IMR-90 (cell line): ENCODE data around the gene OSBPL2. TPM values are rescaled to one million over a fixed set of nuclear protein-coding genes. Genes with fewer than 3 reads are reported as not detected.

Experiments used
- ATAC-seq: fragments of 200-7000 bp; cut with Tn5 transposase; 2 replicates; pipeline ENCODE4 v1.9.1; 2020; ENCODE audit warnings: low read depth, mild to moderate bottlenecking, moderate library complexity
- BruUV-seq: library from RNA; stranded (reverse); fragments of 400-500 nt; replicated peaks from 2 replicates; lab custom pipeline; 2021; lab: Mats Ljungman, UMichigan
- CTCF ChIA-PET: fragments of 300-600 bp; formaldehyde crosslinking; extraction: SDS; loops from one replicate; lab custom pipeline; 2021; ENCODE audit warnings: antibody characterized with exemption; lab: Yijun Ruan, JAX
- POLR2A ChIA-PET: fragments of 300-600 bp; sonication (Branson Sonifier 250); formaldehyde crosslinking; loops from one replicate; lab custom pipeline; 2022; ENCODE audit warnings: antibody characterized with exemption; ENCODE audit not compliant: unreplicated experiment; lab: Charles Lee
- DNase-seq: peaks from one replicate; pipeline ENCODE4 v3.0.0; 2013
- H2AFZ ChIP-seq: replicated peaks from 2 replicates; pipeline ENCODE3; 2013; ENCODE audit warnings: low read length, mild to moderate bottlenecking; ENCODE audit not compliant: poor library complexity
- H2AK5ac ChIP-seq: 2 replicates; pipeline ENCODE4 v1.6.1; 2013; ENCODE audit warnings: low read depth, low read length, inconsistent platforms
- H2AK9ac ChIP-seq: replicated peaks from 2 replicates; pipeline ENCODE3; 2013; ENCODE audit warnings: mild to moderate bottlenecking, low read depth, low read length, moderate library complexity; ENCODE audit not compliant: poor library complexity
- H2BK120ac ChIP-seq: 2 replicates; pipeline ENCODE4 v1.6.1; 2013; ENCODE audit warnings: low read depth, low read length, inconsistent platforms
- H2BK15ac ChIP-seq: 3 replicates; pipeline ENCODE4 v1.6.1; 2013; ENCODE audit warnings: low read depth, low read length, inconsistent platforms
- H2BK20ac ChIP-seq: 2 replicates; pipeline ENCODE4 v1.6.1; 2013; ENCODE audit warnings: low read depth, mild to moderate bottlenecking, inconsistent platforms, low read length, moderate library complexity
- H2BK5ac ChIP-seq: 2 replicates; pipeline ENCODE4 v1.6.1; 2013; ENCODE audit warnings: mild to moderate bottlenecking, low read depth, low read length, inconsistent platforms; ENCODE audit not compliant: poor library complexity, severe bottlenecking
- H3K14ac ChIP-seq: replicated peaks from 2 replicates; pipeline ENCODE4 v1.6.1; 2013; ENCODE audit warnings: low read depth, low read length, inconsistent platforms
- H3K18ac ChIP-seq: 2 replicates; pipeline ENCODE4 v1.6.1; 2013; ENCODE audit warnings: low read depth, low read length, control low read depth
- H3K23ac ChIP-seq: 2 replicates; pipeline ENCODE4 v1.6.1; 2013; ENCODE audit warnings: low read depth, low read length, inconsistent platforms
- H3K27ac ChIP-seq: 2 replicates; pipeline ENCODE4 v1.5.1; 2013; ENCODE audit warnings: mild to moderate bottlenecking, control low read depth, low read length; ENCODE audit not compliant: insufficient read depth
- H3K27me3 ChIP-seq: 2 replicates; pipeline ENCODE4 v1.6.1; 2013; ENCODE audit warnings: low read length; ENCODE audit not compliant: control insufficient read depth, insufficient read depth
- H3K36me3 ChIP-seq: 2 replicates; pipeline ENCODE4 v1.6.1; 2013; ENCODE audit warnings: low read length, mixed read lengths; ENCODE audit not compliant: control insufficient read depth, insufficient read depth
- H3K4ac ChIP-seq: 2 replicates; pipeline ENCODE4 v1.6.1; 2013; ENCODE audit warnings: low read depth, low read length, inconsistent platforms
- H3K4me1 ChIP-seq: 2 replicates; pipeline ENCODE4 v1.6.1; 2013; ENCODE audit warnings: low read length, mixed read lengths; ENCODE audit not compliant: control insufficient read depth, insufficient read depth
- H3K4me2 ChIP-seq: 2 replicates; pipeline ENCODE4 v1.6.1; 2013; ENCODE audit warnings: low read depth, mild to moderate bottlenecking, control low read depth, low read length, moderate library complexity
- H3K4me3 ChIP-seq: 2 replicates; pipeline ENCODE4 v1.5.1; 2013; ENCODE audit warnings: low read depth, mild to moderate bottlenecking, control low read depth, low read length, moderate library complexity; ENCODE audit not compliant: insufficient read depth
- H3K56ac ChIP-seq: 2 replicates; pipeline ENCODE4 v1.6.1; 2013; ENCODE audit warnings: low read length, inconsistent platforms; ENCODE audit not compliant: insufficient read depth; ENCODE audit errors: extremely low read depth
- H3K79me1 ChIP-seq, 2 experiments: 2 replicates each; pipeline ENCODE4 v1.6.1; 2013; ENCODE audit warnings: low read length in 2 of 2, inconsistent platforms in 1 of 2, low read depth in 1 of 2
- H3K9ac ChIP-seq: 2 replicates; pipeline ENCODE4 v1.6.1; 2013; ENCODE audit warnings: low read depth, low read length, control low read depth
- H3K9me1 ChIP-seq: 2 replicates; pipeline ENCODE4 v1.6.1; 2013; ENCODE audit warnings: low read length, inconsistent platforms; ENCODE audit not compliant: insufficient read depth
- H3K9me3 ChIP-seq: 2 replicates; pipeline ENCODE4 v1.6.1; 2013; ENCODE audit warnings: low read length; ENCODE audit not compliant: control insufficient read depth, insufficient read depth
- H4K20me1 ChIP-seq: 2 replicates; pipeline ENCODE4 v1.6.1; 2013; ENCODE audit warnings: low read length, inconsistent platforms; ENCODE audit not compliant: insufficient read depth
- H4K5ac ChIP-seq: 2 replicates; pipeline ENCODE4 v1.6.1; 2013; ENCODE audit warnings: mild to moderate bottlenecking, low read depth, low read length, control low read depth
- H4K8ac ChIP-seq, 2 experiments: 2 replicates each; pipeline ENCODE4 v1.6.1; 2013; ENCODE audit warnings: low read depth in 2 of 2, low read length in 2 of 2, control low read depth in 1 of 2, inconsistent platforms in 1 of 2
- H4K91ac ChIP-seq: 2 replicates; pipeline ENCODE4 v1.6.1; 2013; ENCODE audit warnings: low read depth, low read length, inconsistent platforms; ENCODE audit not compliant: insufficient read depth
- MAFK ChIP-seq: IDR thresholded peaks from 2 replicates; pipeline ENCODE4 v1.6.1; 2012; ENCODE audit warnings: low read depth, low read length, improper control_type of control experiment
- NFE2L2 ChIP-seq: fragments of 150-350 bp; IDR thresholded peaks from 2 replicates; pipeline ENCODE4 v1.6.1; 2016; ENCODE audit warnings: low read depth, mild to moderate bottlenecking, low read length
- RFX5 ChIP-seq: IDR thresholded peaks from 2 replicates; pipeline ENCODE4 v1.8.0; 2012; ENCODE audit warnings: low read depth, mild to moderate bottlenecking, low read length, moderate library complexity
- SMC3 ChIP-seq: fragments of 150-350 bp; IDR thresholded peaks from 2 replicates; pipeline ENCODE4 v1.6.1; 2016; ENCODE audit warnings: low read depth, mild to moderate bottlenecking, antibody characterized with exemption, low read length, moderate library complexity
- WGBS, 2 experiments: methylation state at CpG; one replicate each; pipeline versions ENCODE4 v1.1.5 to v1.1.7; 2013; ENCODE audit warnings: missing lambda C conversion rate in 2 of 2; ENCODE audit not compliant: insufficient read length in 1 of 2; ENCODE audit errors: extremely low coverage in 2 of 2; 5-methylcytosine and 5-hydroxymethylcytosine counted together
- dilution Hi-C: fragments of 300-500 bp; cut with HindIII; formaldehyde crosslinking; loops from one replicate; pipeline ENCODE4 v1.14.3; 2018; ENCODE audit warnings: low sequenced_read_pairs; ENCODE audit not compliant: unreplicated experiment
- in situ Hi-C: fragments of 300-500 bp; cut with MboI; formaldehyde crosslinking; loops from 3 replicates; pipeline ENCODE4 v1.14.3; 2019; ENCODE audit warnings: low sequenced_read_pairs, inconsistent platforms, mixed read lengths
- intact Hi-C: fragments of 100-400 bp; cut with micrococcal nuclease; formaldehyde crosslinking; loops from 2 replicates; pipeline ENCODE4 v1.10.0; 2022
- polyA plus RNA-seq, 3 experiments: library from polyadenylated mRNA; depleted of rRNA; stranded (reverse); fragments of >200 nt; gene quantifications; 2 replicates each; pipeline ENCODE4 v1.2.3, GENCODE V29; 2012; ENCODE audit warnings: low replicate concordance in 1 of 3
- total RNA-seq: library from RNA; depleted of rRNA; stranded (reverse); fragments of >200 nt; gene quantifications from 2 replicates; pipeline ENCODE4 v1.2.3, GENCODE V29; 2012

The OSBPL2 gene
- total and polyA plus RNA-seq, 2 of the 4 experiments (the other 2 are of a cell fraction), result 19.3 to 27.6 TPM

- H3K4me2 ChIP-seq, result no peak overlapping the region
- no peaks in the 10 kb centered on the region for H3K9me1 ChIP-seq
- no peak for ATAC-seq
- dilution Hi-C loops (no loop called here), intact Hi-C loops (no loop called here), in situ Hi-C loops (no loop called here)
- no peak overlapping the region for H4K8ac ChIP-seq
- H2BK120ac ChIP-seq, result no peak overlapping the region
- no peak overlapping the region for H3K4me3 ChIP-seq
- H2AFZ ChIP-seq, result no peak overlapping the region
- CTCF ChIA-PET, result no interaction called here
- peaks cover 42% of the 10 kb centered on the region; the same call in 1 of the 2 replicates for H3K36me3 ChIP-seq
- no peaks in the 10 kb centered on the region for H3K27me3 ChIP-seq
- H3K56ac ChIP-seq, result no peak overlapping the region
- no peak overlapping the region for H3K4ac ChIP-seq
- H2BK15ac ChIP-seq, result no peak overlapping the region
- no peak overlapping the region for H3K9ac ChIP-seq
- no peak overlapping the region for H2BK20ac ChIP-seq
- TF ChIP-seq MAFK, result no peak
- no peak for TF ChIP-seq SMC3
- TF ChIP-seq RFX5, result no peak
- TF ChIP-seq NFE2L2, result no peak
- no peak overlapping the region for H3K14ac ChIP-seq
- no peaks in the 10 kb centered on the region for H3K79me1 ChIP-seq
- WGBS, 2 experiments, result 90% methylated on average over 29 of the region's 40 CpGs; no CpG with 5 or more reads in 1 of the 2 experiments
- no peak overlapping the region for H3K18ac ChIP-seq
- no peak overlapping the region for H4K5ac ChIP-seq
- no peak overlapping the region for H3K27ac ChIP-seq
- H3K4me1 ChIP-seq, result no peaks in the 10 kb centered on the region
- no peak for DNase-seq
- no peak overlapping the region for H3K23ac ChIP-seq
- no peak overlapping the region for H2AK9ac ChIP-seq
- BruUV-seq, result no TSS peak
- no peak overlapping the region for H2AK5ac ChIP-seq
- POLR2A ChIA-PET, result no interaction called here
- H4K20me1 ChIP-seq, result no peaks in the 10 kb centered on the region
- no peak overlapping the region for H4K91ac ChIP-seq
- no peak overlapping the region for H2BK5ac ChIP-seq
- H3K9me3 ChIP-seq, result no peaks in the 10 kb centered on the region
Observed at GRCh38 chr20:62316331-62317166, 78.2 kb downstream of the OSBPL2 start.
